Measurements from ENCODE around the gene KIRREL3. TPM values are rescaled to one million over a fixed set of nuclear protein-coding genes. Genes with fewer than 3 reads are reported as not detected.

KIRREL3 gene
- total and polyA plus RNA-seq, 9 donors = 0.25 to 5.3 (median 0.48) TPM

DNA sequence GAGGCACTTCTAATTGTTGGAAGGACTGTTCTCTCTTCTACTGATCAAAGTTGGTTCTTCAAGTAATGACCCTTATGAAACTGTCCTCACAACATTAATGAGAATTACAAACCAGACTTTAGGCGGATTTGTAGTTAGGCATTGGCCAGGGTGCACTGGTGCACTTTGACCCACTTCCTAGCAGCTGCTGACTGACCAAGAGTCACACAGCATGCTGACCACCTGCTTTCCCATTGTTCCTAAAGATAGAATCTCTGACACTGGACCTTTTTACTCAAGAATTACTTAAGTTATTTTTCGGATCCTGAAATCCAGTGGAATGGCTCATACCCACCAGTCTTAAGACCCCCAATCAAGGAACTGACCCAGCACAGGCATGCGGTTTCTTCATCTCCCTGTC lies 381.1 kb downstream of the KIRREL3 start:
- no peak for TF ChIP-seq POLR2A (IDR thresholded peaks at IDR 0.05)
- no peaks in the 10 kb centered on the region for H3K4me1 ChIP-seq (ENCODE audit: insufficient read depth)
- WGBS, 3 donors = 86 to 96% (median 90%) methylated on average over 3 of the region's 3 CpGs
- no peak overlapping the region for H3K27ac ChIP-seq
- no peak overlapping the region for H3K4me3 ChIP-seq
- no peaks in the 10 kb centered on the region for H3K9me3 ChIP-seq
- H3K27me3 ChIP-seq = no peaks in the 10 kb centered on the region
- intact Hi-C loops (cut with DNase I) = no loop called here
- H3K36me3 ChIP-seq = no peaks in the 10 kb centered on the region
- no peak for DNase-seq

DNA sequence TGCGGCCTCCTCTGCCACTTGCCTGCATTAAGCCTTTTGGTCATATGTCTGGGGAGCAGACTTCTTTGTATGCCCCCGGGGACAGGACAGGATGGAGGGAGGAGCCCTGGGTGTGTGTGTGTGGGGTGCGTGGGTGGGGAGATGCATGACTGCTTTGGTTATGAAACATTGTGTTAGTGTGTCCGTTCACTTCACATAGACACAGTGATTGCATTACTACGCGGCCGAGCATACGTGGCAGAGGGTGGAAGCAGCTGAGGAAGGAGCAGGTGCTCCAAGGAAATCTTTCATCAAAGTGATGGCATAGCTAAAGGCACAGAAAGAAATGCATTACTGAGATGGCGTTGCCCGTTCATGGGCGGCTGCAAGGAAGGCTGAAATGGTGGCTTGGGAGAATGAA lies 384.7 kb downstream of the KIRREL3 start:
- intact Hi-C loops (cut with DNase I) = no loop called here
- H3K27me3 ChIP-seq = no peaks in the 10 kb centered on the region
- no peak overlapping the region for H3K27ac ChIP-seq
- DNase-seq = no peak
- no peaks in the 10 kb centered on the region for H3K4me1 ChIP-seq (ENCODE audit: insufficient read depth)
- TF ChIP-seq, protein P1, sequence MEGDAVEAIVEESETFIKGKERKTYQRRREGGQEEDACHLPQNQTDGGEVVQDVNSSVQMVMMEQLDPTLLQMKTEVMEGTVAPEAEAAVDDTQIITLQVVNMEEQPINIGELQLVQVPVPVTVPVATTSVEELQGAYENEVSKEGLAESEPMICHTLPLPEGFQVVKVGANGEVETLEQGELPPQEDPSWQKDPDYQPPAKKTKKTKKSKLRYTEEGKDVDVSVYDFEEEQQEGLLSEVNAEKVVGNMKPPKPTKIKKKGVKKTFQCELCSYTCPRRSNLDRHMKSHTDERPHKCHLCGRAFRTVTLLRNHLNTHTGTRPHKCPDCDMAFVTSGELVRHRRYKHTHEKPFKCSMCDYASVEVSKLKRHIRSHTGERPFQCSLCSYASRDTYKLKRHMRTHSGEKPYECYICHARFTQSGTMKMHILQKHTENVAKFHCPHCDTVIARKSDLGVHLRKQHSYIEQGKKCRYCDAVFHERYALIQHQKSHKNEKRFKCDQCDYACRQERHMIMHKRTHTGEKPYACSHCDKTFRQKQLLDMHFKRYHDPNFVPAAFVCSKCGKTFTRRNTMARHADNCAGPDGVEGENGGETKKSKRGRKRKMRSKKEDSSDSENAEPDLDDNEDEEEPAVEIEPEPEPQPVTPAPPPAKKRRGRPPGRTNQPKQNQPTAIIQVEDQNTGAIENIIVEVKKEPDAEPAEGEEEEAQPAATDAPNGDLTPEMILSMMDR (IDR thresholded peaks at IDR 0.05) = no peak
- TF ChIP-seq EP300 (IDR thresholded peaks at IDR 0.05) = no peak
- TF ChIP-seq POLR2A (IDR thresholded peaks at IDR 0.05) = no peak
- WGBS, 3 donors = 86 to 92% (median 91%) methylated on average over 11 of the region's 11 CpGs
- H3K36me3 ChIP-seq = no peaks in the 10 kb centered on the region
- H3K4me3 ChIP-seq = no peak overlapping the region
- no peaks in the 10 kb centered on the region for H3K9me3 ChIP-seq

DNA sequence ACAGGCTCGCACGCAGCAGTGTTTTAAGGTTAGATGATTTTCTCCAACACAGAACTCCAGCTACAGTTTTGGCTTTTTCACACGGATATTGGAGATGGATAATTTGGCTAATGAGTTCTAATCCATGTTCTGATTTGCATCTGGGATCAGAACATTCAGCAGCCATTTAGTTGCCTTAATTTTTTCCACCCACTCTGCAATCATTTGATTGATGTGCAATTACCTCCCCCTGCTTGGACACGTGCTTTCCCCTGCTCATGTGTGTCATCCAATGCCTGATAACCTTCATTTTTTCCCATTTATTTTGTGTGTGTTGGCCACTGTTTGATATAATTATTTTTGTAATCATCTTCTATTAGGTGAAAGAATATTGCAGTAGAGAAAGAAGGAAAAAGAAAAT lies 387.3 kb downstream of the KIRREL3 start:
- WGBS, 3 donors = 52 to 55% (median 53%) methylated on average over 4 of the region's 4 CpGs
- intact Hi-C loops (cut with DNase I) = no loop called here
- H3K36me3 ChIP-seq = no peaks in the 10 kb centered on the region
- no peaks in the 10 kb centered on the region for H3K27me3 ChIP-seq
- H3K4me3 ChIP-seq = no peak overlapping the region
- H3K4me1 ChIP-seq (ENCODE audit: insufficient read depth) = no peaks in the 10 kb centered on the region
- H3K9me3 ChIP-seq = no peaks in the 10 kb centered on the region
- DNase-seq = no peak
- no peak overlapping the region for H3K27ac ChIP-seq
- TF ChIP-seq EP300 (IDR thresholded peaks at IDR 0.05) (no peak), POLR2A (IDR thresholded peaks at IDR 0.05) (no peak)
- TF ChIP-seq, protein P1 (IDR thresholded peaks at IDR 0.05) = no peak

DNA sequence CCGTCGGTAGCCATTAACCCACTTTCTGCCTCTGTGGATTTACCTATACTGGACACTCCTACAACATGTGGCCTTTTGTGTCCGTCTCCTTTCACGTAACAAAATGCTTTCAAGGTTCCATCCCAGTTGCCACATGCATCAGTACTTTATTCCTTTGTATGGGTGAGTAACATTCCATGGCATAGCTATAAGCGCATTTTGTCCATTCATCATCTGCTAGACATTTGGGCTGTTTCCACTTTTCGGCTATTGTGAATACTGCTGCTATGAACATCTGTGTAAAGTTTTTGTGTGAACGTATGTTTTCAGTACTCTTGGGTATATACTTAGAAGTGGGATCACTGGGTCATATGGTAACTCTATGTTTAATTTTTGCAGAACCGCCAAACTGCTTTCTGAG lies 387.9 kb downstream of the KIRREL3 start:
- Histone ChIP-seq H3K27ac (no peak overlapping the region), H3K36me3 (no peaks in the 10 kb centered on the region), H3K27me3 (no peaks in the 10 kb centered on the region), H3K9me3 (no peaks in the 10 kb centered on the region), H3K4me1 (ENCODE audit: insufficient read depth) (no peaks in the 10 kb centered on the region), H3K4me3 (no peak overlapping the region)
- intact Hi-C loops (cut with DNase I) = no loop called here
- WGBS, 3 donors = 79 to 84% (median 79%) methylated on average over 8 of the region's 8 CpGs
- no peak for TF ChIP-seq POLR2A (IDR thresholded peaks at IDR 0.05)
- DNase-seq = no peak

DNA sequence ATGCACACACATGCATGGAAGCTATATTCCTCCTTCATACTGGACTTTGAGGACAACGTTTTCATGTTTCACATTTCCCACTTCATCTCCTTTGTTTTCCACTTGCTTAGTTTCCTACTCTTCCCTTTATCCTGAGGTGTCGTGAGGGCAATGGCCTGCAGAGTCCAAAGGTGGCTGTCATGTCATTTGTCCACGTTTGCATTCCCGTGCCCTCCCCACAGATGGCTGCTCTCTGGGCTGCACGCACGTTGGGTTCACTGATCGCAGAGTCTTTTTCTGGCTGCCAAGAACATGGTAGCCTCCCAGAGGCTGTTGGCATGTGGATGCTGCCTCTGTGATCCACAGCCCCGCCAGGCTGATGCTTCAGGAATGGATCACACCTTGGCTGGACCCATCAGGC lies 389.1 kb downstream of the KIRREL3 start:
- H3K4me1 ChIP-seq (ENCODE audit: insufficient read depth) = no peaks in the 10 kb centered on the region
- TF ChIP-seq POLR2A (IDR thresholded peaks at IDR 0.05) (no peak), EP300 (IDR thresholded peaks at IDR 0.05) (no peak)
- TF ChIP-seq, protein P1 (IDR thresholded peaks at IDR 0.05) = no peak
- no peaks in the 10 kb centered on the region for H3K9me3 ChIP-seq
- intact Hi-C loops (cut with DNase I) = no loop called here
- DNase-seq = no peak
- no peak overlapping the region for H3K27ac ChIP-seq
- 87 to 93% (median 87%) methylated on average over 8 of the region's 8 CpGs for WGBS, 3 donors
- no peaks in the 10 kb centered on the region for H3K27me3 ChIP-seq
- H3K36me3 ChIP-seq = no peaks in the 10 kb centered on the region
- no peak overlapping the region for H3K4me3 ChIP-seq

DNA sequence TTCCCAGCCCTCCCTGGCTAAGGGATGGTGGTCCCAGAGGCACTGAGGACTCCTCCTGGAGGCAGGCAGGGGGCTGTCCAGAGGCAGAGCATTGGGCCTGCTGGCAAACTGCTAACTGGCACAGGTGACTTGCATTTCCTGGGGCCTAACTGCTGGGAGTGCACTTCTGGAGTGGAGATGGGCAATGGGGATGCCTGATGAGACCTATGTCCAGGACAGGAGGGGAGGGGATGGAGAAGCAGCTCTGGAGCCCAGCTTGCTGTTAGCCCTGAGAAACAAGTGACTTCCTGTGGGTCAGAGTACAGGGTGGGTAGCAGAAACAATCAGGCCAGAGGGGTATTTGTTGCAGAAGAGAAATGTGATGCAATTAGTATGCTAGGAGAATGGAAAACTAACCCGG lies 391.9 kb downstream of the KIRREL3 start:
- Histone ChIP-seq H3K9me3 (no peaks in the 10 kb centered on the region), H3K4me1 (ENCODE audit: insufficient read depth) (no peaks in the 10 kb centered on the region), H3K4me3 (no peak overlapping the region), H3K36me3 (no peaks in the 10 kb centered on the region), H3K27ac (no peak overlapping the region), H3K27me3 (no peaks in the 10 kb centered on the region)
- intact Hi-C loops (cut with DNase I) = no loop called here
- 42 to 79% (median 64%) methylated on average over 1 of the region's 1 CpG for WGBS, 3 donors
- DNase-seq = no peak
- TF ChIP-seq POLR2A (IDR thresholded peaks at IDR 0.05) = no peak
- TF ChIP-seq, protein P1 (IDR thresholded peaks at IDR 0.05) = no peak
- TF ChIP-seq EP300 (IDR thresholded peaks at IDR 0.05) = no peak

Measured in ovary (tissue), 9 donors.